Measurements from ENCODE around the gene CHCHD10. TPM values are rescaled to one million over a fixed set of nuclear protein-coding genes. Genes with fewer than 3 reads are reported as not detected.

The CHCHD10 gene
- total and polyA plus RNA-seq, 10 of the 15 experiments (the other 5 are each of a cell fraction or from before 2014, with no cell fraction given): 13.2 to 241 (median 128) TPM

GRCh38 chr22:23752090-23752691 lies 15.6 kb downstream of the CHCHD10 start (continued):
- no peak for TF ChIP-seq ZBTB33 (IDR thresholded peaks at IDR 0.05)
- TF ChIP-seq, protein P1, sequence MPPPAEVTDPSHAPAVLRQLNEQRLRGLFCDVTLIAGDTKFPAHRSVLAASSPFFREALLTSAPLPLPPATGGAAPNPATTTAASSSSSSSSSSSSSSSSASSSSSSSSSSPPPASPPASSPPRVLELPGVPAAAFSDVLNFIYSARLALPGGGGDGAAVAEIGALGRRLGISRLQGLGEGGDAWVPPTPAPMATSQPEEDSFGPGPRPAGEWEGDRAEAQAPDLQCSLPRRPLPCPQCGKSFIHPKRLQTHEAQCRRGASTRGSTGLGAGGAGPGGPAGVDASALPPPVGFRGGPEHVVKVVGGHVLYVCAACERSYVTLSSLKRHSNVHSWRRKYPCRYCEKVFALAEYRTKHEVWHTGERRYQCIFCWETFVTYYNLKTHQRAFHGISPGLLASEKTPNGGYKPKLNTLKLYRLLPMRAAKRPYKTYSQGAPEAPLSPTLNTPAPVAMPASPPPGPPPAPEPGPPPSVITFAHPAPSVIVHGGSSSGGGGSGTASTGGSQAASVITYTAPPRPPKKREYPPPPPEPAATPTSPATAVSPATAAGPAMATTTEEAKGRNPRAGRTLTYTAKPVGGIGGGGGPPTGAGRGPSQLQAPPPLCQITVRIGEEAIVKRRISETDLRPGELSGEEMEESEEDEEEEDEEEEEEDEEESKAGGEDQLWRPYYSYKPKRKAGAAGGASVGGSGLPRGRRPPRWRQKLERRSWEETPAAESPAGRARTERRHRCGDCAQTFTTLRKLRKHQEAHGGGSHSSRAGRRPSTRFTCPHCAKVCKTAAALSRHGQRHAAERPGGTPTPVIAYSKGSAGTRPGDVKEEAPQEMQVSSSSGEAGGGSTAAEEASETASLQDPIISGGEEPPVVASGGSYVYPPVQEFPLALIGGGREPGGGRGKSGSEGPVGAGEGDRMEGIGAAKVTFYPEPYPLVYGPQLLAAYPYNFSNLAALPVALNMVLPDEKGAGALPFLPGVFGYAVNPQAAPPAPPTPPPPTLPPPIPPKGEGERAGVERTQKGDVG (CRISPR knock-in tag; IDR thresholded peaks at IDR 0.05): no peak
- TF ChIP-seq BRCA1 (IDR thresholded peaks at IDR 0.05; ENCODE audit: low read depth, low read length): no peak
- peak; percentile 60 for TF ChIP-seq NR2F1 (conservative IDR thresholded peaks at IDR 0.05)
- no peak for TF ChIP-seq TBL1XR1 (IDR thresholded peaks at IDR 0.05; ENCODE audit: low read depth, low read length)
- TF ChIP-seq CHD1 (IDR thresholded peaks at IDR 0.05; ENCODE audit: low read depth, low read length): no peak
- no peak for TF ChIP-seq ZNF687 (IDR thresholded peaks at IDR 0.05)
- no peak for TF ChIP-seq SIN3A (IDR thresholded peaks at IDR 0.05; ENCODE audit: low read depth, low read length)
- TF ChIP-seq, protein P2, sequence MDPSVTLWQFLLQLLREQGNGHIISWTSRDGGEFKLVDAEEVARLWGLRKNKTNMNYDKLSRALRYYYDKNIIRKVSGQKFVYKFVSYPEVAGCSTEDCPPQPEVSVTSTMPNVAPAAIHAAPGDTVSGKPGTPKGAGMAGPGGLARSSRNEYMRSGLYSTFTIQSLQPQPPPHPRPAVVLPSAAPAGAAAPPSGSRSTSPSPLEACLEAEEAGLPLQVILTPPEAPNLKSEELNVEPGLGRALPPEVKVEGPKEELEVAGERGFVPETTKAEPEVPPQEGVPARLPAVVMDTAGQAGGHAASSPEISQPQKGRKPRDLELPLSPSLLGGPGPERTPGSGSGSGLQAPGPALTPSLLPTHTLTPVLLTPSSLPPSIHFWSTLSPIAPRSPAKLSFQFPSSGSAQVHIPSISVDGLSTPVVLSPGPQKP (IDR thresholded peaks at IDR 0.05; ENCODE audit: low read depth, low read length): no peak
- TF ChIP-seq EZH2 (IDR thresholded peaks at IDR 0.05; ENCODE audit: borderline replicate concordance, control insufficient read depth, low read depth, low read length): no peak
- peak; percentile 76 for TF ChIP-seq EED (IDR thresholded peaks at IDR 0.05; ENCODE audit: low read depth)
- no peak for TF ChIP-seq ZNF622 (IDR thresholded peaks at IDR 0.05)
- no peak for TF ChIP-seq MLLT1 (IDR thresholded peaks at IDR 0.05)
- TF ChIP-seq SREBF2 (IDR thresholded peaks at IDR 0.05; ENCODE audit: low read length): no peak

All from GM12878 (cell line).